Rectal smooth muscle tissue (tissue), 1 donor: ENCODE results near the gene FBXO45.
A peak's percentile ranks its signal among the peaks of the same experiment; 100 is the strongest.
"Not testable (repeated sequence)": the region's sequence is repeated elsewhere in the genome, so short reads cannot be mapped to it uniquely, and the experiment has no call there.

Source experiments
- H3K27ac ChIP-seq: one replicate; pipeline ENCODE4 v1.7.0; 2013; ENCODE audit warnings: low read depth, low read length, inconsistent platforms
- H3K27me3 ChIP-seq: one replicate; pipeline ENCODE4 v1.7.0; 2013; ENCODE audit warnings: low read length; ENCODE audit not compliant: control insufficient read depth, insufficient read depth
- H3K36me3 ChIP-seq: one replicate; pipeline ENCODE4 v1.7.0; 2013; ENCODE audit warnings: low read length; ENCODE audit not compliant: control insufficient read depth, insufficient read depth
- H3K4me1 ChIP-seq: one replicate; pipeline ENCODE4 v1.7.0; 2013; ENCODE audit warnings: low read length; ENCODE audit not compliant: control insufficient read depth, insufficient read depth
- H3K4me3 ChIP-seq: one replicate; pipeline ENCODE4 v1.7.0; 2013; ENCODE audit warnings: low read length
- H3K9ac ChIP-seq: one replicate; pipeline ENCODE4 v1.7.0; 2013; ENCODE audit warnings: low read length

FBXO45 gene

DNA sequence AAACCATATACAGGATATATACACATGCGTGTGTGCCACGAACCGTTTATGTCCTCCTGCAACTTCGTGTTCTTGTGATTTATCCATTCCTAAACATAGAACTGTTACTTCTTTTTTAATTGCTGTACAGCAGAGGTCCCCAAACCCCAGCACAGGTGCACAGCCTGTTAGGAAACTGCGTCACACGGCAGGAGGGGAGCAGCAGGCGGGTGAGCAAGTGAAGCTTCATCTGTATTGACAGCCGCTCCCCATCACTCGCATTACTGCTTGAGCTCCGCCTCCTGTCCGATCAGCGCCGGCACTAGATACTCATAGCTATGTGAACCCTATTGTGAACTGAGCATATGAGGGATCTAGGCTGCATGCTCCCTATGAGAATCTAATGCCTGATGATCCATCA, 36.1 kb downstream of the FBXO45 start:
- Histone ChIP-seq H3K27ac (no peak overlapping the region), H3K9ac (no peak overlapping the region), H3K27me3 (no peaks in the 10 kb centered on the region), H3K36me3 (no peaks in the 10 kb centered on the region), H3K4me3 (no peak overlapping the region), H3K4me1 (no peaks in the 10 kb centered on the region)

DNA sequence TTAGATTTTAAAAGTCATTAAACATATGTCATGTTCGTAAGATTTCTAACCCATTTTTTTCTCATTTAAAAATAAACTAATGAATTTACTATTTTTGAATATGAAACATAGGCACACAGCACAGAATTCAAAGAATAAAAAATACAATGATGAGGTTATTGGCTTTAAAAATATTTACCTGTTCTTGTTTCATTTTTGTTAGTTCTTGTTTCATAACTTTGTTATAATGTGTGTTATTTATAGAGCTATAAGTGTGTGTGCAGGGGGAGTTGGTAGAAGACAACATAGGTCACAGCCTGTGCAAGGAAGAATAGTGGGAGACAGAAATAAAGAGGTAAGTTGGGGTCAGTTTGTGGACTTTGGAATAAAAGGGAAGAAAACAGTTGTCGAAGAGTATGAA, 40.2 kb downstream of the FBXO45 start:
- Histone ChIP-seq H3K36me3 (no peaks in the 10 kb centered on the region), H3K4me1 (peaks cover 4% of the 10 kb centered on the region)

DNA sequence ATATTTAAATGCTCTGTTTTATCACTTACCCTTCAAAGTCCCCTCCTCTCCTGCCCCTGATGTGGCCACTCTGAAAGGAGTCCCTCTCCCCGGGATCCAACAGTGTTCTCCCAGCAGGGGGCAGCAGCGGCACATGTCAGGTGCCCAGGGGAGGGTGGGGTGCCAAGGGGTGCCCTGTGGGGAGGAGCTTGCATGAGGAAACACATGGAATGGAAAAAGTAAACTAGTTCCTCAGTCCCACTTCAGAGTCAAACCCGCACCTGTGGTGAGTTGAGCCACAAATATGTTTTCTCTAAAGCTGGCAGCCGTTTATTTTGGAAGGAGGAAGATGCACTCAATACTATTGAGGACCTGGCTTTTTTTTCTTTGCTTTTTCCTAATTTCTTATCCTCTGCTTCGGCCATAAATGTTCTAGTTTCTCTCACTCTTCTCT, 40.9 kb downstream of the FBXO45 start:
- Histone ChIP-seq H3K36me3 (no peaks in the 10 kb centered on the region), H3K9ac (no peak overlapping the region), H3K4me3 (no peak overlapping the region), H3K27me3 (no peaks in the 10 kb centered on the region), H3K4me1 (peaks cover 4% of the 10 kb centered on the region), H3K27ac (no peak overlapping the region)

More for the DNA sequence above, 40.2 kb downstream of the FBXO45 start:
- H3K27ac ChIP-seq, result no peak overlapping the region
- no peak overlapping the region for H3K4me3 ChIP-seq
- no peaks in the 10 kb centered on the region for H3K27me3 ChIP-seq
- H3K9ac ChIP-seq, result no peak overlapping the region

DNA sequence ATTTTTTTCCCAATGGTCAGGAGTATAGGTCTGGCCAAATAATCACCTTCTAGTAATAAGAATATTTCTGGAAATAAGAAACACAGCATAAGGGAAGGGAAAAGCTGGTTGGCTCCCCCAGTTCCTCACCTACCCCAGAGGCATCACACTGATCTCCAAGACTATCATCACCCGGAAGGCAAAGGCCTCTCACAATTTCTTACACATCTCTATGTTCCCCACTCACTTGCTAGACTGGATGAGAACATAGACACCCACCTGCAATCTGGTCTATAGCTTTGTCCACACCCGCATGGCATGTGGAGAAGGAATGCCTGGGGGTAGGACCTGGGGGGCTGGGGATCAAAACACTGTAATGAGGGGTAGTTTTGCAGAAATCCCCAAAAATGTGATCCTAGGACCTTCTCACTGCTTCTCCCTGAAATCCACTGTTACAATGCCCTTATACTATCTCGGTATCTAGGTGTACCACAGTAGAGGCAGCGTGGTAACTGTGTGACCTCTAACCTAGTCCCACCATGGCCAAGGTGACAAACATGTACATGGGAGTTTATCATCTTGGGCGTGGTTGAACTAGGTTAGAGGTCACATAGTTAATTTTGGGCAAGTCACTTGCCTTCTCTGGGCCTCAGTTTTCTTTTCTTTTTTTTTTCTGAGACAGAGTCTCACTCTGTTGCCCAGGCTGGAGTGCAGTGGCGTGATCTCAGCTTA, 41.5 kb downstream of the FBXO45 start:
- no peak overlapping the region for H3K9ac ChIP-seq
- H3K4me3 ChIP-seq, result no peak overlapping the region
- H3K27ac ChIP-seq, result no peak overlapping the region
- H3K27me3 ChIP-seq, result no peaks in the 10 kb centered on the region
- peaks cover 4% of the 10 kb centered on the region for H3K4me1 ChIP-seq
- H3K36me3 ChIP-seq, result no peaks in the 10 kb centered on the region

DNA sequence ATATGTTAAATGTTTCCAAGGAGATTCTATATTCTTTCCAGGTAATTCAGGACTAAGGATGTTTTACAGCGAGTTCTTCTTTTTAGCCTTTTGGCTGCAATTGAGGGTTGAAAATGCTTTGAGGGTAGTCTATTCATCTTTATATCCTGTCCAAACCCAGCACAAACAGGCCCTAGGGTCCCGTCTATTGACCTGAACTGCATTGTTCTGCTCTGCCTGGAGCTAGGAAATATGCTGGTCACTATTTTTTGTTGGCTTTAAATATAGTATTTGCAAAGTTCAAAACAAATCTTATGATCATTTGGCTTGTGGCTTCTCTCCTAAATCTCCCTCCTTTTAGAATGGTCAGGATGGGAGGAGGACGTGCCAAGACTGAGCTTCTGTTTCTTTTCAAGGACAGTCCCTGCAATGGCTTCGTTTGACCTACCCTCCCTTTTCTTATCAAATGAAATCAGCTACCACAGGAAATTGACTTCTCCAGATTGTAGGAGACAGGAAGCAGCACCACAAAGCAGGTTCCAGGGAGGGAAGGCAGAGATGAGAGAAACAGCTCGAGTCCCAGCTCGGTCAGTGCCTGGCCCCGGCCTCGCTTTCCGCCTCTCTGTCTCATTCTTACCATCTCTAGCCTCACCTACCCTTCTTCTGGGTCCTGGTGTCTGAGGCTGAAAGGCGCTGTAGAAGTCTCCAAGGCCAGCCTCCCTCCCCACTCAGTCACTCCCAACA, 43.5 kb downstream of the FBXO45 start:
- peak overlapping the region; percentile 40 for H3K27ac ChIP-seq
- no peak overlapping the region for H3K4me3 ChIP-seq
- H3K9ac ChIP-seq, result no peak overlapping the region
- H3K27me3 ChIP-seq, result no peaks in the 10 kb centered on the region
- peaks cover 4% of the 10 kb centered on the region for H3K4me1 ChIP-seq
- no peaks in the 10 kb centered on the region for H3K36me3 ChIP-seq

DNA sequence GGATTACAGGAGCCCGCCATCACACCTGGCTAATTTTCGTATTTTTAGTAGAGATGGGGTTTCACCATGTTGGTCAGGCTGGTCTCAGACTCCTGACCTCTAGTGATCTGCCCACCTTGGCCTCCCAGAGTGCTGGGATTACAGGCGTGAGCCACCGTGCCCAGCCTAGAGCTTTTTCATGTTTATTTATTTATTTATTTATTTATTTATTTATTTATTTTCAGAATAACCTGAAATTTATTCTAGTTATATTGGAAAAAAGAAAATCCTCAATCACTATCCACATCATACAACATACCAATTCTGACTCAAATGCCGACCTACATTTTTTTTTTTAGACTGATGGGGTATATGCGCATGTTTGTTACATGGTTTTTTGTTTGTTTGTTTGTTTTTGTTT, 46.8 kb downstream of the FBXO45 start:
- not testable (repeated sequence) for H3K9ac ChIP-seq, H3K4me1 ChIP-seq, H3K36me3 ChIP-seq, H3K27ac ChIP-seq, H3K4me3 ChIP-seq, H3K27me3 ChIP-seq

DNA sequence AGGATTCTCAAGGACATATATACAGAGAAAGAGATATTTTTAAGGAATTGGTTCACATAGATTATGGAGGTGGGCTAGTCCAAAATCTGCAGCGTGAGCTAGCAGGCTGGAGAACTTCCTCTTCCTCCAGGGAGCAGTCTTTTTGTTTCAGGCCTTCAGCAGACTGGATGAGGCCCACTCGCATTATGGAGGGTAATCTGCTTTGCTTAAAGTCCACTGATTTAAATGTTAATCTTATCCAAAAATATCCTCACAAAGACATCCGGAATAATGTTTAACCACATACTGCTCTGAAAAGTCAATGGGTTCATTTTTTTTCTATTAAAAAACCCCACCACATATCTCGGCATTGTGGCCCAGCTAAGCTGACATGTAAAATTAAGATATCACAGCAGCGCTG, 48.8 kb downstream of the FBXO45 start:
- H3K27me3 ChIP-seq, result no peaks in the 10 kb centered on the region
- H3K27ac ChIP-seq, result no peak overlapping the region
- H3K4me3 ChIP-seq, result no peak overlapping the region
- no peaks in the 10 kb centered on the region for H3K36me3 ChIP-seq
- peaks cover 11% of the 10 kb centered on the region for H3K4me1 ChIP-seq
- no peak overlapping the region for H3K9ac ChIP-seq

DNA sequence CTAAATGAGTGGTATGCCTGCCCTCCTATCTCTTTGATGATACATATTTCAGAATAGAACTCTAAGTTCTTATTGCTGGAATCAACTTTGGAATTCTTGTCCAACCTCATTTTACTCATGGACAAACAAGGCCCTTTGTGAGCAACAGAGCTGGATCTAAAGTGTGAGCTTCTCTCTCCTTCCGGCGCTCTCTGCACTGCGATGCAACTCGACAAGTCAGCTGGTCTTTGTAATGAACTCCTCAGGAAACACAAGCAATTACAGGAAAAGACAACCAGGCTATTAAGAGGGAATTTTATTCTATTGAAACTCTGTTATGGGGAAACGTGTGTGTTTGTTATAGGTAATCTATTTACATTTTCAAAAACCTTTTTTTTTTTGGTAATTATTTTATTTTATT, 50.8 kb downstream of the FBXO45 start:
- Histone ChIP-seq H3K4me3 (no peak overlapping the region), H3K36me3 (no peaks in the 10 kb centered on the region), H3K27me3 (no peaks in the 10 kb centered on the region), H3K27ac (peak overlapping the region; percentile 76), H3K9ac (no peak overlapping the region), H3K4me1 (peaks cover 11% of the 10 kb centered on the region)

DNA sequence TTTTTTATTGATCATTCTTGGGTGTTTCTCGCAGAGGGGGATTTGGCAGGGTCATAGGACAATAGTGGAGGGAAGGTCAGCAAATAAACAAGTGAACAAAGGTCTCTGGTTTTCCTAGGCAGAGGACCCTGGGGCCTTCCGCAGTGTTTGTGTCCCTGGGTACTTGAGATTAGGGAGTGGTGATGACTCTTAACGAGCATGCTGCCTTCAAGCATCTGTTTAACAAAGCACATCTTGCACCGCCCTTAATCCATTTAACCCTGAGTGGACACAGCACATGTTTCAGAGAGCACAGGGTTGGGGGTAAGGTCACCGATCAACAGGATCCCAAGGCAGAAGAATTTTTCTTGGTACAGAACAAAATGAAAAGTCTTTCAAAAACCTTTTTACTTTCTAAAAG, 51.2 kb downstream of the FBXO45 start:
- H3K9ac ChIP-seq, H3K27me3 ChIP-seq, H3K4me3 ChIP-seq, H3K36me3 ChIP-seq: not testable (repeated sequence)
- Histone ChIP-seq H3K27ac (peak overlapping the region; percentile 91), H3K4me1 (peaks cover 11% of the 10 kb centered on the region)

DNA sequence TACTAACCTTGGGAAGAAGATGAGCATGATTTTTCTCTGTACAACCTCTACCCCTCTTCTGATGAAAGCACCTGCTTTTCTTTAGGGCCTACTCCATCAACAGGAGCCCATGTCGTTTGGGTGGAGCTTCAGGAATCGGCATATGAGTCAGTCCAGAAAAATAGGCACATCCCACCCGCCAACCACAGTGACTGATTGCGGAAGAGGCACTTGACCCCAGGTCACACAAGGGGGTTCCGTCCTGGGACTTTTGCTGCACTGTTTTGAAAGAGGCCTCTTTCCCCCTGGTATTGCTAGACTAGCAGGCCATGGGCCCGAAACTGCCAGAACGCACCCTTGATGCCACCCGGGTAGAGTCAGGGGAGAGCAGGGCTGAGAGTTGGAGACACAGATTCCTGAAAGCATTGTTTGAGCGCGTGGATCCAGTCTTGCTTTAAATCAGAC, 51.7 kb downstream of the FBXO45 start:
- no peak overlapping the region for H3K4me3 ChIP-seq
- peak overlapping the region; percentile 91 for H3K27ac ChIP-seq
- H3K9ac ChIP-seq, result no peak overlapping the region
- H3K4me1 ChIP-seq, result peaks cover 11% of the 10 kb centered on the region
- H3K27me3 ChIP-seq, result no peaks in the 10 kb centered on the region
- no peaks in the 10 kb centered on the region for H3K36me3 ChIP-seq

DNA sequence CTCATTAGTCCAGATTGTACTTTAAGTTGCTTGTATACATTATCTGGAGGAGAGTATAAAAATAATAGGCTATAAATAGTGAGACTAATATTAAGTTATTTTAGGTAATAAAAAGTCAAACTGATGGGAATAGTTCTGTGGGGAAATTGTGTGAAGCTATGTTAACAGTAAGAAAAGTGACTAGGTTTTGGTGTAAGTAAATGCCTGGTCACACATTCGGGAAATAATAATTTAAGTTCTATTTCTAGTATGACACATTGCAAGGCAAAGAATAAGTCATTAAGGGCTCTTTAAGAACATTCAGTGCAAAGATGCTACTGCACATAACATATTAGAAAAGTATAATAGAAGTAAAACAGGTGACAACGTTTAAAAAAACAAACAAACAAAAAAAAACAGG, 52.2 kb downstream of the FBXO45 start:
- H3K36me3 ChIP-seq, result no peaks in the 10 kb centered on the region
- H3K4me3 ChIP-seq, result no peak overlapping the region
- peak overlapping the region; percentile 91 for H3K27ac ChIP-seq
- peaks cover 11% of the 10 kb centered on the region for H3K4me1 ChIP-seq
- no peak overlapping the region for H3K9ac ChIP-seq
- no peaks in the 10 kb centered on the region for H3K27me3 ChIP-seq

DNA sequence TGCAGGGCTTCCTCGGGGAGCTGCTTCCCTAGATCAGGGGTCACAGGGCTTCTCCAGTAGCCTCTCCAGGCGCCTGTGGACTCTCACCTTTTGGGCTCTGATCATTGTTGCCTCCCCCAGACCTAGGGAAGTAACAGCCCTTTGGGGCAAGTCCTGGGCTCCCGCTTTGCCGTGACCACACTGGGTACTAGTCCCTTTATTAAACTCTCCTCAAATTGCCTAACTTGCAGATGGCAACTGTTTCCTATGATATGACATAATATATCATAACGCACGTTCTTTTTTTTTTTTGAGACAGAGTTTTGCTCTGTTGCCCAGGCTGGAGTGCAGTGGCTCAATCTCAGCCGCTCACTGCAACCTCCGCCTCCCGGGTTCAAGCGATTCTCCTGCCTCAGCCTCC, 53.2 kb downstream of the FBXO45 start:
- Histone ChIP-seq H3K4me1 (peaks cover 11% of the 10 kb centered on the region), H3K27ac (no peak overlapping the region), H3K4me3 (no peak overlapping the region), H3K27me3 (no peaks in the 10 kb centered on the region), H3K9ac (no peak overlapping the region), H3K36me3 (no peaks in the 10 kb centered on the region)
